GM19397 (cell line): Measurements from ENCODE around the gene MCOLN3.
"Not testable (repeated sequence)": the region's sequence is repeated elsewhere in the genome, so short reads cannot be mapped to it uniquely, and the experiment has no call there.

Source experiments
- ATAC-seq: cut with Tn5 transposase; IDR thresholded peaks from one replicate; pipeline ENCODE4 v1.9.1; 2021; ENCODE audit warnings: mild to moderate bottlenecking, moderate library complexity; ENCODE audit not compliant: unreplicated experiment

Gene MCOLN3

GRCh38 chr1:85049735-85050166 lies 1.5 kb upstream of the MCOLN3 start:
- no peak for ATAC-seq

GRCh38 chr1:85047472-85048295 lies 616 bp downstream of the MCOLN3 start:
- ATAC-seq, result peak; percentile 49

- no peak for ATAC-seq
Observed at GRCh38 chr1:85047144-85047471, 1.2 kb downstream of the MCOLN3 start.

- ATAC-seq, result no peak
Observed at GRCh38 chr1:85042413-85042812, 5.9 kb downstream of the MCOLN3 start.

GRCh38 chr1:85041793-85042192 lies 6.5 kb downstream of the MCOLN3 start:
- ATAC-seq, result no peak

GRCh38 chr1:85033221-85033620 lies 15.1 kb downstream of the MCOLN3 start:
- ATAC-seq, result no peak

- no peak for ATAC-seq
Observed at GRCh38 chr1:85030536-85030935, 17.8 kb downstream of the MCOLN3 start.

GRCh38 chr1:85028151-85028550 lies 20.1 kb downstream of the MCOLN3 start:
- ATAC-seq, result no peak

- peak; percentile 79 for ATAC-seq
Observed at GRCh38 chr1:85027242-85027983, 20.9 kb downstream of the MCOLN3 start.

GRCh38 chr1:85025940-85026339 lies 22.4 kb downstream of the MCOLN3 start:
- no peak for ATAC-seq

- no peak for ATAC-seq
Observed at GRCh38 chr1:85024736-85025135, 23.6 kb downstream of the MCOLN3 start.

GRCh38 chr1:85022700-85023099 lies 25.6 kb downstream of the MCOLN3 start:
- ATAC-seq, result no peak

GRCh38 chr1:85019994-85020393 lies 28.3 kb downstream of the MCOLN3 start:
- ATAC-seq, result no peak

- no peak for ATAC-seq
Observed at GRCh38 chr1:85015826-85016225, 32.5 kb downstream of the MCOLN3 start.

GRCh38 chr1:85005641-85006040 lies 42.7 kb downstream of the MCOLN3 start:
- not testable (repeated sequence) for ATAC-seq

GRCh38 chr1:85001742-85002141 lies 46.6 kb downstream of the MCOLN3 start:
- ATAC-seq, result no peak

GRCh38 chr1:84998642-84999280 lies 49.5 kb downstream of the MCOLN3 start:
- peak; percentile 25 for ATAC-seq

GRCh38 chr1:84997667-84998600 lies 50.4 kb downstream of the MCOLN3 start:
- ATAC-seq, result peak; percentile 12

GRCh38 chr1:84996846-84997666 lies 51.2 kb downstream of the MCOLN3 start, which contains the start of gene MCOLN2:
TSS of gene MCOLN2 (minus strand) at chr1:84997113. CDS start at chr1:84996872, 241 bp downstream.
- peak; percentile 60 for ATAC-seq
